Measurements from ENCODE around the gene PCGF1. TPM values are rescaled to one million over a fixed set of nuclear protein-coding genes. Genes with fewer than 3 reads are reported as not detected.

PCGF1 gene
- total and polyA plus RNA-seq, 2 of the 8 experiments (the other 6 are each of a cell fraction or from before 2014, with no cell fraction given), result 10.0 to 23.7 TPM

- TF ChIP-seq E2F6 (IDR thresholded peaks at IDR 0.05), result 0 out of 2 replicates have a peak, but pooled peaks have one; percentile 18
- no peak for TF ChIP-seq YY1 (IDR thresholded peaks at IDR 0.05; ENCODE audit: low read depth, low read length)
- TF ChIP-seq EGR1 (IDR thresholded peaks at IDR 0.05; ENCODE audit: borderline replicate concordance, low read depth, low read length), result no peak
- TF ChIP-seq TEAD4 (IDR thresholded peaks at IDR 0.05; ENCODE audit: low read depth, low read length), result peak; percentile 73
- TF ChIP-seq KDM5A (IDR thresholded peaks at IDR 0.05; ENCODE audit: low read length), result no peak
- no peak for TF ChIP-seq TBP (IDR thresholded peaks at IDR 0.05; ENCODE audit: low read depth, low read length)
- no peak for TF ChIP-seq GABPA (IDR thresholded peaks at IDR 0.05; ENCODE audit: borderline replicate concordance, insufficient read depth, low read length)
- TF ChIP-seq SP4 (IDR thresholded peaks at IDR 0.05; ENCODE audit: low read length), result peak; percentile 89
- no peak for TF ChIP-seq SIRT6 (IDR thresholded peaks at IDR 0.05; ENCODE audit: low read length)
- no peak for TF ChIP-seq POU5F1 (IDR thresholded peaks at IDR 0.05; ENCODE audit: low read depth, low read length)
- TF ChIP-seq HDAC2 (IDR thresholded peaks at IDR 0.05; ENCODE audit: borderline replicate concordance in 1 of 2, low read depth in 2 of 2, low read length in 2 of 2), result no peak
- TF ChIP-seq USF2 (IDR thresholded peaks at IDR 0.05; ENCODE audit: low read length), result no peak
- no peak for TF ChIP-seq RFX5 (IDR thresholded peaks at IDR 0.05; ENCODE audit: borderline replicate concordance, low read depth, low read length)
- TF ChIP-seq ASH2L (IDR thresholded peaks at IDR 0.05; ENCODE audit: low read length), result peak; percentile 80
- no peak for TF ChIP-seq SAP30 (IDR thresholded peaks at IDR 0.05; ENCODE audit: insufficient read depth, insufficient replicate concordance, low read length)
- TF ChIP-seq GTF2F1 (IDR thresholded peaks at IDR 0.05; ENCODE audit: borderline replicate concordance, low read depth, low read length), result no peak
- no peak for TF ChIP-seq SUZ12 (IDR thresholded peaks at IDR 0.05; ENCODE audit: low read length)
- TF ChIP-seq RBBP5 (IDR thresholded peaks at IDR 0.05; ENCODE audit: borderline replicate concordance, low read depth, low read length), result peak; percentile 93
- TF ChIP-seq BCL11A (IDR thresholded peaks at IDR 0.05; ENCODE audit: low read depth in 2 of 2, low read length in 2 of 2), result no peak
- TF ChIP-seq SIX5 (IDR thresholded peaks at IDR 0.05; ENCODE audit: low read depth, low read length), result no peak
- TF ChIP-seq RAD21 (IDR thresholded peaks at IDR 0.05 in 1 of 2, conservative IDR thresholded peaks at IDR 0.05 in 1 of 2; ENCODE audit: low read depth in 2 of 2, low read length in 2 of 2), result no peak
Observed at GRCh38 chr2:74553892-74554819, 46.7 kb upstream of the PCGF1 start, which contains the start of the genes DOK1 and LOXL3 (continued).
